Gastrocnemius medialis (tissue), 4 donors: ENCODE data around the gene CAMTA1. TPM values are rescaled to one million over a fixed set of nuclear protein-coding genes. Genes with fewer than 3 reads are reported as not detected.

Experiments
- ATAC-seq, 2 donors: fragments of 150-250 bp; one replicate each; pipeline ENCODE4 v1.9.1; 2016
- DNase-seq, 2 donors: peaks; one replicate each; pipeline ENCODE4 v3.0.0-alpha.2; 2019
- H3K27ac ChIP-seq, 4 donors: fragments of 200-600 bp; sonication (generic); 1 replicate in 1 of 4; 2 replicates in 3 of 4; pipeline ENCODE4 v1.5.1; 2016 to 2018; ENCODE audit warnings: mild to moderate bottlenecking in 2 of 4, moderate library complexity in 1 of 4
- H3K27me3 ChIP-seq, 3 donors: fragments of 200-600 bp; sonication (generic) in 2 of 3; 1 replicate in 1 of 3; 2 replicates in 2 of 3; pipeline versions ENCODE4 v1.5.1 to v1.6.0; 2016 to 2019; ENCODE audit warnings: mild to moderate bottlenecking in 1 of 3, moderate library complexity in 1 of 3
- H3K36me3 ChIP-seq, 2 donors: fragments of 200-600 bp; sonication (generic) in 1 of 2; one replicate each; pipeline ENCODE4 v1.5.1; 2017 to 2018
- H3K4me1 ChIP-seq, 2 donors: fragments of 200-600 bp; sonication (generic) in 1 of 2; one replicate each; pipeline ENCODE4 v1.5.1; 2016 to 2017; ENCODE audit warnings: mild to moderate bottlenecking in 2 of 2
- H3K4me3 ChIP-seq, 4 donors: fragments of 200-600 bp; sonication (generic) in 3 of 4; 1 replicate in 1 of 4; 2 replicates in 3 of 4; pipeline ENCODE4 v1.5.1; 2016 to 2019; ENCODE audit warnings: mild to moderate bottlenecking in 2 of 4
- H3K9me3 ChIP-seq, 3 donors: fragments of 200-600 bp; sonication (generic) in 2 of 3; 1 replicate in 1 of 3; 2 replicates in 2 of 3; pipeline ENCODE4 v1.5.1; 2016 to 2019
- POLR2A ChIP-seq, 2 donors: fragments of 450-650 bp; IDR thresholded peaks; one replicate each; pipeline ENCODE4 v1.6.1; 2017; ENCODE audit warnings: antibody characterized with exemption in 2 of 2, mild to moderate bottlenecking in 2 of 2, moderate library complexity in 2 of 2
- in situ Hi-C, 4 donors: fragments of 200-750 bp; cut with MboI; loops; one replicate each; pipeline versions ENCODE4 v1.15.0 to v1.8.0; 2017; ENCODE audit warnings: low sequenced_read_pairs in 4 of 4
- intact Hi-C: fragments of 100-400 bp; cut with DNase I; formaldehyde crosslinking; loops from one replicate; pipeline ENCODE4 v1.15.1; 2023; ENCODE audit warnings: low total_unique reads
- total RNA-seq, 4 donors: library from RNA; depleted of rRNA; stranded (reverse); fragments of >200 nt; gene quantifications; one replicate each; pipeline versions ENCODE4 v1.1.0 to v1.2.3, GENCODE V29; 2016
- TF ChIP-seq, protein P1 (sequence below), 5 experiments: fragments of 450-650 bp in 3 of 5; fragments of 200-600 bp in 2 of 5; sonication (generic) in 2 of 5; IDR thresholded peaks in 4 of 5; conservative IDR thresholded peaks in 1 of 5; 1 replicate in 4 of 5; 2 replicates in 1 of 5; pipeline ENCODE4 v1.5.1; 2016 to 2019; ENCODE audit warnings: antibody characterized with exemption in 5 of 5, mild to moderate bottlenecking in 3 of 5, moderate library complexity in 3 of 5

Gene CAMTA1
- total RNA-seq, 4 donors from 2014 or later = 60.5 to 113 (median 70.4) TPM

DNA sequence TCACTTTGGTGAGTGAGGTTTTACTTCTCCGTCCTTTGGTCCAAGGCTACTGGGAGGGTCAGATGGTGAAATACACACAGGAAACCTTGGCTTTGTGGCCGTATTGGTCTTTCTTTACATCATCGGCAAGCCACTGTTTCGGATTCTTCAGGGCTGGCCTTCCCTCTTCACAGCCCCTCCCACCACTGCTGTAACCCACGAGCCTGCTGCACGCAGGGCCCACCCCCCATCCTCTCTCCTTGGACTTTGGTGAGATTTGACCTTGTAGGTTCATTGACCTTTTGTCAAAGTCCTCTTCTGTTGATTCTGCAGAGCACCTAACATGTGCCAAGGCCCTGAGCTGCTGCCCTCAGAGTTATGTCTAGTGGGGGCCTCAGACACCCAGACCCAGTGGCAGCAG is 328.6 kb downstream of the CAMTA1 start:
- DNase-seq = no peak
- in situ Hi-C loops (no loop called here), intact Hi-C loops (no loop called here)
- H3K9me3 ChIP-seq = no peaks in the 10 kb centered on the region
- no peak for TF ChIP-seq POLR2A (IDR thresholded peaks at IDR 0.05)
- TF ChIP-seq, protein P1, sequence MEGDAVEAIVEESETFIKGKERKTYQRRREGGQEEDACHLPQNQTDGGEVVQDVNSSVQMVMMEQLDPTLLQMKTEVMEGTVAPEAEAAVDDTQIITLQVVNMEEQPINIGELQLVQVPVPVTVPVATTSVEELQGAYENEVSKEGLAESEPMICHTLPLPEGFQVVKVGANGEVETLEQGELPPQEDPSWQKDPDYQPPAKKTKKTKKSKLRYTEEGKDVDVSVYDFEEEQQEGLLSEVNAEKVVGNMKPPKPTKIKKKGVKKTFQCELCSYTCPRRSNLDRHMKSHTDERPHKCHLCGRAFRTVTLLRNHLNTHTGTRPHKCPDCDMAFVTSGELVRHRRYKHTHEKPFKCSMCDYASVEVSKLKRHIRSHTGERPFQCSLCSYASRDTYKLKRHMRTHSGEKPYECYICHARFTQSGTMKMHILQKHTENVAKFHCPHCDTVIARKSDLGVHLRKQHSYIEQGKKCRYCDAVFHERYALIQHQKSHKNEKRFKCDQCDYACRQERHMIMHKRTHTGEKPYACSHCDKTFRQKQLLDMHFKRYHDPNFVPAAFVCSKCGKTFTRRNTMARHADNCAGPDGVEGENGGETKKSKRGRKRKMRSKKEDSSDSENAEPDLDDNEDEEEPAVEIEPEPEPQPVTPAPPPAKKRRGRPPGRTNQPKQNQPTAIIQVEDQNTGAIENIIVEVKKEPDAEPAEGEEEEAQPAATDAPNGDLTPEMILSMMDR (IDR thresholded peaks at IDR 0.05 in 4 of 5, conservative IDR thresholded peaks at IDR 0.05 in 1 of 5) = no peak
- no peak overlapping the region for H3K27ac ChIP-seq
- no peak for ATAC-seq
- H3K36me3 ChIP-seq = no peaks in the 10 kb centered on the region
- H3K4me1 ChIP-seq = no peaks in the 10 kb centered on the region
- H3K4me3 ChIP-seq = no peak overlapping the region
- no peaks in the 10 kb centered on the region for H3K27me3 ChIP-seq

DNA sequence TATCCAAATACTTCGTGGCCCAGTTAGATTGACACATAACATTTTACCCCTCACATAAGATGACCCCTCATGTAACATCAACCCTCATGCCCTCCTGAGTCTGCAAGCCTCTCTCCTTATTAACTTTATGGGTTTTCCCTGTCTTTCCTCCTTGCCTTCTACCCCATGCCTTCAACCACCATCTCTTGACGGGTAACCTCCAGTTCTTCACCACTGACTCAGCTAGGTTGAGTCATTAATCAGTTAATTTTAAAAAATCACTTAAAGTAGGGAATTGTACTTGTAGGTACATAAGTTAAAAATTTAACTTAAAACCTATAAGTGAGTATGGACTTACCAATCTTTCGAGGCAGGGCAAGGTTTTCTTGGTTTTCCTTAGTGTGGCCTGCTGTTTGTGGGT is 330.7 kb downstream of the CAMTA1 start:
- Histone ChIP-seq H3K27me3 (no peaks in the 10 kb centered on the region), H3K27ac (no peak overlapping the region), H3K4me3 (no peak overlapping the region), H3K4me1 (no peaks in the 10 kb centered on the region), H3K36me3 (no peaks in the 10 kb centered on the region), H3K9me3 (no peaks in the 10 kb centered on the region)
- intact Hi-C loops = no loop called here
- ATAC-seq = no peak
- no peak for DNase-seq
- no peak for TF ChIP-seq POLR2A (IDR thresholded peaks at IDR 0.05)
- TF ChIP-seq, protein P1 (IDR thresholded peaks at IDR 0.05 in 4 of 5, conservative IDR thresholded peaks at IDR 0.05 in 1 of 5) = no peak
- in situ Hi-C loops = no loop called here

DNA sequence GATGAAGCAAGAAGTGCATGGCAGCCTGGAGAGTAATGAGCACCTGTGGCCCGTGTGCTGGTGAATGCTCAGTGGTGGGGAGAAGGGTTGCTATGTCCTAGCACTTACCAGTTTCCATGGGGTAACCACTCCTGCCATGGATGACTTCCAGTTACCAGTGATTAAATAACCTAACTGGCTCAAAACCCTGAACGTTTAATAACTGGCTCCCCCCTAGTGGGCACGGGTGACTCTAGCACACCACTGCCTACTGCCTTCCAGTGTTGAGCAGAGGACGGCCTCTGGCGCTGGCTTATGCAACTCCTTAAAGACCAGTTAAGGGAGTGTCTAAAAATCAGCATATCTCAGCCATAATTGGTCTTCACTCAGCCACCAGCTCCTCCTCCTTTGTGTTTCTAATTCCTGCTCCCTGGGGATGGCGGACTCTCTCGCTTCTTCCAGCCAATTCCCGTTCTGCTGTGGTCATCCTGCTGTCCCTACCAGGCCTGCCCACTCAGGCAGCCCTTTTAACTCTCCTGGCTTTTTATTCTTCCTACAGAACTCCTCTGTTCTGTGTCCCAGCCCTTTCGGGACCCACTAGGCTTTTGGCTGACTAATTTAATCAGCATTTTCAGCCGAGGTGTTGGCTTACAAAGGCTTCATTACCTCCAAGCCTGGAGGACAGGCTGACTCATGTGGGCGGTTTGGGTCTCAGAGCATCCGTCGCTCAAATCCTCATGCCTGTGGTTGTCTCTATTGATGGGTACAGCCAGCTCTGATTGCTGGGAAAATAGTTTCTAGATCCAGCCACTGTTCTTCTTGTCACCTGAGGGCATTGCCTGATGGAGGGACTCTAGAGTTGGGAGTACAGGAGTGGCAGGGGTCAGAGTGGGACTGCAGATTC is 332.4 kb downstream of the CAMTA1 start:
- H3K27me3 ChIP-seq = no peaks in the 10 kb centered on the region
- peak overlapping the region in 2 of 4 donors; percentile 59 to 81 for H3K27ac ChIP-seq
- ATAC-seq = peak; percentile 71 to 93
- H3K4me1 ChIP-seq = peaks cover 6 to 12% of the 10 kb centered on the region in 2 donors
- H3K9me3 ChIP-seq = no peaks in the 10 kb centered on the region
- peak in 1 of 2 donors; percentile 65 for DNase-seq
- no peak overlapping the region for H3K4me3 ChIP-seq
- TF ChIP-seq, protein P1 (IDR thresholded peaks at IDR 0.05 in 4 of 5, conservative IDR thresholded peaks at IDR 0.05 in 1 of 5) = no peak
- no peak for TF ChIP-seq POLR2A (IDR thresholded peaks at IDR 0.05)
- H3K36me3 ChIP-seq = no peaks in the 10 kb centered on the region
- in situ Hi-C loops (no loop called here), intact Hi-C loops (no loop called here)

DNA sequence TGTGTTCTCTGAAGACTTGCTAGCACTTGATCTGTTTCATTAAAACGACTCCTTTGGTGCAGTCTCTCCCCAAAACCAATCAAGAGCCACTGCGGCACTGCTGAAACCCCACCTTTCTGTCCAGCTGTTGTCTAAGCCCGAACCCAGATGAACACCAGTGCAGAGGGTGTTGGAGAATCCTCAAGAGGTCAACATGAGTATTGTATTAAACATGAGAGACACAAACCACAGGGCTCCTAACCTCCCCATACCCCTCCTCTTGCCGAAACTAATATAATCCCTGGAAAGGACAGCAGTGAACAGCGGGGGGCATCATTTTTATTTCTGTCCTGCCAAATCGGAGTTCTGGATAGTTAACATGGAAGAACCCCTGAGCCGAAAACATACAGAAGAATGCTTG is 333.9 kb downstream of the CAMTA1 start:
- in situ Hi-C loops = no loop called here
- DNase-seq = no peak
- TF ChIP-seq POLR2A (IDR thresholded peaks at IDR 0.05) = no peak
- TF ChIP-seq, protein P1 (IDR thresholded peaks at IDR 0.05 in 4 of 5, conservative IDR thresholded peaks at IDR 0.05 in 1 of 5) = no peak
- no peak overlapping the region for H3K4me3 ChIP-seq
- ATAC-seq = no peak
- no peaks in the 10 kb centered on the region for H3K36me3 ChIP-seq
- no peaks in the 10 kb centered on the region for H3K27me3 ChIP-seq
- no peak overlapping the region for H3K27ac ChIP-seq
- peaks cover 6 to 12% of the 10 kb centered on the region in 2 donors for H3K4me1 ChIP-seq
- no peaks in the 10 kb centered on the region for H3K9me3 ChIP-seq
- intact Hi-C loops = no loop called here
